Vagina (tissue), 2 donors: ENCODE results near the gene GPR37L1.

Experiments
- POLR2A ChIP-seq, 2 donors: fragments of 450-650 bp; IDR thresholded peaks; one replicate each; pipeline ENCODE4 v1.6.1; 2017; ENCODE audit warnings: antibody characterized with exemption in 2 of 2, mild to moderate bottlenecking in 2 of 2, moderate library complexity in 2 of 2
- TF ChIP-seq, protein P1 (sequence below), 3 experiments: fragments of 450-650 bp in 2 of 3; fragments of 200-600 bp in 1 of 3; sonication (generic) in 1 of 3; IDR thresholded peaks; one replicate each; pipeline ENCODE4 v1.5.1; 2017 to 2019; ENCODE audit warnings: antibody characterized with exemption in 3 of 3, mild to moderate bottlenecking in 2 of 3, moderate library complexity in 2 of 3

DNA sequence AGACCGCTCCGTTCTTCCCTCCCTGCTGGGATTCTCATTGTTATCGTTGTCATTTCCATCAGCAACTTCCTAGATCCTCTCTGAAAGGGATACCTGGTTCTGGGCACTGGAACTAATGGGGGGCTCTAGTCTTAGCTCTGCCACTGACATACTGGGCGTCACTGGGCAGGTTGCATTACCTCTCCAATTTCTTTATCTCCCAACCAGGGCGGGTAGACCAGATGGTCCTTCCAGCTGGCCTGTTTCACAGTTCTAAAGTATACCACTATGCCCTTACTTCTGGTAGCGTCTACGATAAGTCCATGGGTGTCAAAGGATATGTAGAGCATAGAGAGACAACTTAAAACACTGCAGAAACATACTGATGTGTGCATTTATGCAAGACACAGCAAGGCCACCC lies 1.4 kb downstream of the GPR37L1 start:
- TF ChIP-seq, protein P1, sequence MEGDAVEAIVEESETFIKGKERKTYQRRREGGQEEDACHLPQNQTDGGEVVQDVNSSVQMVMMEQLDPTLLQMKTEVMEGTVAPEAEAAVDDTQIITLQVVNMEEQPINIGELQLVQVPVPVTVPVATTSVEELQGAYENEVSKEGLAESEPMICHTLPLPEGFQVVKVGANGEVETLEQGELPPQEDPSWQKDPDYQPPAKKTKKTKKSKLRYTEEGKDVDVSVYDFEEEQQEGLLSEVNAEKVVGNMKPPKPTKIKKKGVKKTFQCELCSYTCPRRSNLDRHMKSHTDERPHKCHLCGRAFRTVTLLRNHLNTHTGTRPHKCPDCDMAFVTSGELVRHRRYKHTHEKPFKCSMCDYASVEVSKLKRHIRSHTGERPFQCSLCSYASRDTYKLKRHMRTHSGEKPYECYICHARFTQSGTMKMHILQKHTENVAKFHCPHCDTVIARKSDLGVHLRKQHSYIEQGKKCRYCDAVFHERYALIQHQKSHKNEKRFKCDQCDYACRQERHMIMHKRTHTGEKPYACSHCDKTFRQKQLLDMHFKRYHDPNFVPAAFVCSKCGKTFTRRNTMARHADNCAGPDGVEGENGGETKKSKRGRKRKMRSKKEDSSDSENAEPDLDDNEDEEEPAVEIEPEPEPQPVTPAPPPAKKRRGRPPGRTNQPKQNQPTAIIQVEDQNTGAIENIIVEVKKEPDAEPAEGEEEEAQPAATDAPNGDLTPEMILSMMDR (IDR thresholded peaks at IDR 0.05), result no peak
- TF ChIP-seq POLR2A (IDR thresholded peaks at IDR 0.05), result no peak
